Fibroblast of lung (primary cell): ENCODE results near the gene G6PC2.

Experiments
- CTCF ChIP-seq, 2 donors: IDR thresholded peaks in 1 of 2; conservative IDR thresholded peaks in 1 of 2; 1 replicate in 1 of 2; 2 replicates in 1 of 2; pipeline ENCODE4 v1.5.1; 2011 to 2012; ENCODE audit warnings: low read length in 2 of 2, control low read depth in 1 of 2, inconsistent platforms in 1 of 2, low read depth in 1 of 2, mild to moderate bottlenecking in 1 of 2
- EZH2 ChIP-seq: IDR thresholded peaks from 2 replicates; pipeline ENCODE4 v1.5.1; 2012; ENCODE audit warnings: low read length, control low read depth, mild to moderate bottlenecking; ENCODE audit errors: missing control alignments

- no peak for TF ChIP-seq CTCF (conservative IDR thresholded peaks at IDR 0.05 in 1 of 2, IDR thresholded peaks at IDR 0.05 in 1 of 2; ENCODE audit: low read depth in 1 of 2, low read length in 2 of 2)
- TF ChIP-seq EZH2, result no peak
Observed at GRCh38 chr2:168901003-168901402, at the start of gene G6PC2.
